Stimulated activated CD8-positive, alpha-beta memory T cell treated with anti-CD3 and anti-CD28 coated beads, Interleukin-4, amount 100 ng/mL, for 4 hours (primary cell): ENCODE measurements around the gene SEMA3G.

ENCODE experiments used
- DNase-seq, 2 donors: peaks; one replicate each; pipeline ENCODE4 v3.0.0-alpha.2; 2020; ENCODE audit warnings: low read depth in 2 of 2, low spot score in 1 of 2

The SEMA3G gene

DNA sequence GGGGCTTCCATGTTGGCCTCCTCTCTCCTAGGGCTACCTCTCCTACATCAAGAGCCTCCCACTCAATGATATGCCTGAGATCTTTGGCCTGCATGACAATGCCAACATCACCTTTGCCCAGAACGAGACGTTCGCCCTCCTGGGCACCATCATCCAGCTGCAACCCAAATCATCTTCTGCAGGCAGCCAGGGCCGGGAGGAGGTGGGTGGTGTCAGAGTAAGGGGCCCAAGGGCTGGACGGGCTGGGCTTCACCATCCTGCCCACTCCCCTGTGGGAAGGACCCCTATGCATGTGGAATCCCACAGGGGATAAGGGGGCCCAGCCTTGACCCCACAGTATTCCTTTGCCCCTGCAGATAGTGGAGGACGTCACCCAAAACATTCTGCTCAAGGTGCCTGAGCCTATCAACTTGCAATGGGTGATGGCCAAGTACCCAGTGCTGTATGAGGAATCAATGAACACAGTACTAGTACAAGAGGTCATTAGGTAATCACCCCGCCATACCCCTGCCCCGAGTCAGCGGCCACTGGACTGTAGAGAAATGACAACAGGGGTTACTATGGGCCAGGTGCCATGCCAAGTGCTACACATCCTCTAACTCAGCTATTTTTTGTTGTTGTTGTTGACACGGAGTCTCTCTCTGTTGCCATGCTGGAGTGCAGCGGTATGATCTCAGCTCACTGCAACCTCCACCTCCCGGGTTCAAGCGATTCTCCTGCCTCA, 47.1 kb downstream of the SEMA3G start:
- DNase-seq, result no peak

DNA sequence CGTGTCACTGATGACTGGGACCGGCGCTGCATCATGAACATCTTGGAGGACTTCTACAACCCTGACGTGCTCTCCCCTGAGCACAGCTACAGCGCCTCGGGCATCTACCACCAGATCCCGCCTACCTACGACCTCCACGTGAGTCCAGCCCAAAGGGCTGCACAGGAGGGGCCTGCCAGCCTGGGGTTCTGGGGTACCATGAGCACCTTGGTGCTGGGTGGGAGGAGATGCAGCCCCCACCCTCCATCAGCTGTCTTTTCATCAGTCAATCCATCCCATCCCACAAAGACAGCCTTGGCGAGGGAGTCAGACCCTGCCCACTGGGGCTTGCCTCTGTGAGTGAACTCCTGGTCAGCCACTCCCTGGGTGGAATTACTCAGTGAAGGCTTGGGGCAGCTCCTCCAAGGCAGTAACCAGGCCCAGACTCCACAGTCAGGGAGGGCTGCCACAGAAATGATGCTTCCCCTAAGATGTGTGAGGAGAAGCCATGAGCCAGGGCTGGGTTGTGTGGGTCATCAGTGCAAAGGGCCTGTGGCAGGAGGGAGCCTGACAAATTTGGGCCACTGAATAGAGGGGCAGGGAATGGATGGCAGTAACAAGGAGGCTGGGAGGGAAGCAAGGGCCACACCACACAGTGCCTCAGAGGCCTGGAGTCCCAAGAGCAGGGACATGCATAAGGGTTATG, 47.9 kb downstream of the SEMA3G start:
- no peak for DNase-seq

DNA sequence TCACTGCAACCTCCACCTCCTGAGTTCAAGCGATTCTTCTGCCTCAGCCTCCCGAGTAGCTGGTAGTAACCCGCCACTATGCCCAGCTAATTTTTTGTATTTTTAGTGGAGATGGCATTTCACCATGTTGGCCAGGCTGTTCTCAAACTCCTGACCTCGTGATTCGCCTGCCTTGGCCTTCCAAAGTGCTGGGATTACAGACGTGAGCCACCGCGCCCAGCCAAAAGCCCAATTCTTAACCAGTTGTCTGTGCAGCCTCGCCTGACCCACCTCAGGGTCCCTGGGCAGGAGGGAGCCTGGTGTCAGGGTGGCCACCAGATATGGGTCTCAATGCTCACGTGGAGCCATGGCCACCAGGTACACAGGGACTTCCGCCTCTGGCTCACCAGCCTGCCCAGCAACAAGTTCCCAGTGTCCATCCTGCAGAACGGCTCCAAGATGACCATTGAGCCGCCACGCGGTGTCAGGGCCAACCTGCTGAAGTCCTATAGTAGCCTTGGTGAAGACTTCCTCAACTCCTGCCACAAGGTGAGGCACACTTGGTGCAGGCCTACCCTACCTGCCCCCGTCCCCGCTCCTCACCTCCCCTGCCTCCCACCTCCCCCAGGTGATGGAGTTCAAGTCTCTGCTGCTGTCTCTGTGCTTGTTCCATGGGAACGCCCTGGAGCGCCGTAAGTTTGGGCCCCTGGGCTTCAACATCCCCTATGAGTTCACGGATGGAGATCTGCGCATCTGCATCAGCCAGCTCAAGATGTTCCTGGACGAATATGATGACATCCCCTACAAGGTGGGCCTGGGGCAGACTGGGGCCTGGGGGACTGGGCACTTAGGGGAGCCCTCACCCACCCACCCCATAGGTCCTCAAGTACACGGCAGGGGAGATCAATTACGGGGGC, 48.6 kb downstream of the SEMA3G start:
- no peak for DNase-seq

DNA sequence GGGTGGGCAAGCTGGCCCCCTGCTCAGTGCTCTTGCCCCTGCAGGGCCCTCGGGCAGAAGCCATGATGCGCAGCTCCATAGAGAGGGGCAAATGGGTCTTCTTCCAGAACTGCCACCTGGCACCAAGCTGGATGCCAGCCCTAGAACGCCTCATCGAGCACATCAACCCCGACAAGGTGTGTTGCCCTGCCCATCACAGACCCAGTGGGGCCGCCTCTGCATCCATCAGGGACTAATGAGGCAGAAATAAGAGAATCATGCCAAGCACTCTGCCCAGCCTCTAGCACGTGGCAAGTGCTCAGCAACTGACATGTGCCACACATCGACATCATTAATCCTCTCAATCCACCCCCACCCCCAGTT, 49.4 kb downstream of the SEMA3G start:
- no peak for DNase-seq

DNA sequence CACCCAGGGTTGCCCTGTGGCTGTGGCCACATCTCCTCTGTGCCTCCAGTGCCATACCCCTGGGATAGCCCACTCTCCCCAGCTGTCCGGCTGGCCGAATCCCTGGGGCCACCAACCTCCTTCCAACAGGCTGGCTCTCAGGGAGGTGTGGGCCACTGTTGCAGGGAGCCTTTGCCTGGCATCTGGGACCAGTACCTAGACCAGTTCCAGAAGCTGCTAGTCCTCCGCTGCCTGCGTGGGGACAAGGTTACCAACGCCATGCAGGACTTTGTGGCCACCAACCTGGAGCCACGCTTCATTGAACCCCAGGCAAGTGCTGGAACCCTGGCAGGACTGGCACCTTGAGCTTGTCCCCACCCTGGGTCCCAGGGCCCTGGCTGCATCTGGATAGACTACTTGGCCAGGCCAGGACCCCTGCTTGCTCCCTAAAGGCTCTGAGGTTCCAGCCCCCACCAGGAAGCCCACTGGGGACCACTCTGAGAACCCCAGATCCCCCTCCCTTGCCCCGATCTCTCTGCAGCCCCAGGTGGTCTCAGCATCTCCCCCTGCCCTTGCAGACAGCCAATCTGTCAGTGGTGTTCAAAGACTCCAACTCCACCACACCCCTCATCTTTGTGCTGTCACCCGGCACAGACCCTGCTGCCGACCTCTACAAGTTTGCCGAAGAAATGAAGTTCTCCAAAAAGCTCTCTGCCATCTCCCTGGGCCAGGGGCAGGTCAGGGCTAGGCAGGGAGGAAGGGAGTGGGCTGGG, 50.0 kb downstream of the SEMA3G start:
- no peak for DNase-seq

DNA sequence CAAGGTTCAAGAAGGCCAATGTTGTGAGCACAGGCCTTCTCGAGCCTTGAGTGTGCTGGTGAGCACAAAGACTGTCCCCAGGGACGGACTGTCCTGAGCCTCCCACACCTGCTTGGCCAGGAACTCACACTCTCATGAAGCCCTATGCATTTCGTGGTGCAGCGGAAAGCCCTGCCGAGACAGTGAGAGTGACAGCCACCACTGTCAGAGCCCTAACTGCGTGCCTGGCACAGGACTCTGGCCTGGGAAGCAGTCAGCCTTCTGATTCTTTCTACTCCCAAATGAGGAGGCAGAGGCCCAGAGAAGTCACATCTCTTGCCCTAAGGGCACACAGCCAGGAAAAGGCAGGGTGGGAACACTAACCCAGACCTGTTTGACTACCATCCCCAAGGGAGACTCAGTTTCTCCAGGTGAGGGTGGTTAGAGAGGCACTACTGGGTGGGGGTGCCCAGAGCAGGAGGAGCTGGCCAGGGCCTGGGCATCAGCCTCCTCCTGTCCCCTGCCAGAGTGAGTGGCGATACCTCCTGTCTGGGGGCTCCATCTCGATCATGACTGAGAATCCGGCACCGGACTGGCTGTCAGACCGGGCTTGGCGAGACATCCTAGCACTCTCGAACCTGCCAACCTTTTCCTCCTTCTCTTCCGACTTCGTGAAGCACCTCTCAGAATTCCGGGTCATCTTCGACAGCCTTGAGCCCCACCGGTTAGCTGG, 50.8 kb downstream of the SEMA3G start:
- DNase-seq, result no peak

DNA sequence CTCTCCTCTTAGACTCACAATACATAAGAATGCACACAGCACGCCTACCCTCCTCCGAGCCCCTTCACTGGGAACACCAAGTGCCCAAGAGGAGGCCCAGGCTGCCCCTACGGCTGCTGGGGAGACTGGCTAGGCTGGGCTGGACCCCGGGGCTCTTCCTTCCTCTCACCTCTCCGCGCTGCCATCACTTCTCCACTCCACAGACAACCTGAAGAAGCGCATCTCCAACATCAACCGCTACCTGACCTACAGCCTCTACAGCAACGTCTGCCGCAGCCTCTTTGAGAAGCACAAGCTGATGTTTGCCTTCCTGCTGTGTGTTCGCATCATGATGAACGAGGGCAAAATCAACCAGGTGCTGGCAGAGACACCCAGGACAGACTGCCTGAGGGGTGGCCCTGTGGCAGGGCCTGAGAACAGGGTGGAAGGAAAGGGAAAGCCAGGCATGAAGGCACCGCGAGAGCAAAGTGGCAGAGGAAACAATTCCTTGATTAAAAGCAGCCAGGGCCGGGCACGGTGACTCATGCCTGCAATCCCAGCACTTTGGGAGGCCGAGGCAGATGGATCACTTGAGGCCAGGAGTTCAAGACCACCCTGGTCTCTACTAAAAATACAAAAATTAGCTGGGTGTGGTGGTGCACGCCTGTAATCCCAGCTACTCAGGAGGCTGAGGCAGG, 51.6 kb downstream of the SEMA3G start:
- no peak for DNase-seq

DNA sequence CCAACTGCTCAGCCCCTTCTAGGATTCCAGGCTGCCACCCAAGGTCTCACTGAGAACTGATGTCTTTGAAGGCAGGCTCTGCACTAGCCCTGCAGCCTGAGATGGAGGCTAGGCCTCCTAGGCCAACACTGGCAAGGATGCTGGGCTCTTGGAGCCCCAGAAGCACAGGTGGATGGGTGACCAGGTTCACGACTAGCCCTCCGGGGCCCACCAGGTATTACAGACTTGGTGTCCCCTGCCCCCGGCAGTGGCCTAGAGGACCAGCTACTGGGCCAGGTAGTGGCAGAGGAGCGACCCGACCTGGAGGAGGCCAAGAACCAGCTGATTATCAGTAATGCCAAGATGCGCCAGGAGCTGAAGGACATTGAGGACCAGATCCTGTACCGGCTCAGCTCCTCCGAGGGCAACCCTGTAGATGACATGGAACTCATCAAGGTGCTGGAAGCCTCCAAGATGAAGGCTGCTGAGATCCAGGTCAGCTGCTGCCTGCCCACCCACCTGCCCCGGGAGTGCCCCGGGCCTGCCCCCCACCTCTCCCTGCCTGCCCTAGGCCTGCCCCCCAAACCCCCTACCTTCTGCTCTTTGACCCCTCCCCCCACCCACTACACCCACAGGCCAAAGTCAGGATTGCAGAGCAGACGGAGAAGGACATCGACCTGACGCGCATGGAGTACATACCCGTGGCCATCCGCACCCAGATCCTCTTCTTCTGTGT, 52.5 kb downstream of the SEMA3G start:
- no peak for DNase-seq

DNA sequence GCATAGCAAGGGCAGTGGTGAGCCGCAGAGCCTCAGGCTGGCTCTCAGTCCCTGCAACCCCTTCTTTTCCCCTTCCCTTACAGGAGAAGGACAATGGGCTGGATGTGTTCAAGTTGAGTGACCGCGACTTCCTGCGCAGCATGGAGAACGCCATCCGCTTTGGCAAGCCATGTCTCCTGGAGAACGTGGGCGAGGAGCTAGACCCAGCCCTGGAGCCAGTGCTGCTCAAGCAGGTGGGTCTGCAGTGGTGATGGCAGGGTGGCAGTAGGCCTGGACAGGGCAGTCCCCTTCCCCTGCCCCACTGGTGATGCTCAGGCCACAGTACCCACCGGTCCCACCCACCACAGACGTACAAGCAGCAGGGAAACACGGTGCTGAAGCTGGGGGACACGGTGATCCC, 53.8 kb downstream of the SEMA3G start:
- DNase-seq, result no peak

DNA sequence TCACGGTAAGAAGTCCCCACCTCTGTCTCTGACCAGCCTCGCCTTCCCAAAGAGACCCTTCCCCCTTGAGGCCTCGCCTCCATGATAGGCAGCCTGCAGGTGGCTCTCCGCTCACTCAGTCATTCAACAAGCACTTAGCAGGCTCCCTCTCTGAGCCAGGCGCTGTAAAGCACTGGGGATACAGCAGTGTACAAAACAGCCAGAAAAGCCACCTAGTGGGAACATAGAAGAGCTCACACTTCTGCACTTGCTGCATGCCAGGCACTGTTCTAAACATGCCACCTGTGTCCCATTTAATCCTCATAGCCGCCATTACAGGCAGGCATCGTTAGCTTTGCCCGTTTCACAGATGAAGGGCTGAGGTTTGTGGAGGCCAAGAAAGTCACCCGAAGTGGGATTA, 56.0 kb downstream of the SEMA3G start:
- no peak for DNase-seq

DNA sequence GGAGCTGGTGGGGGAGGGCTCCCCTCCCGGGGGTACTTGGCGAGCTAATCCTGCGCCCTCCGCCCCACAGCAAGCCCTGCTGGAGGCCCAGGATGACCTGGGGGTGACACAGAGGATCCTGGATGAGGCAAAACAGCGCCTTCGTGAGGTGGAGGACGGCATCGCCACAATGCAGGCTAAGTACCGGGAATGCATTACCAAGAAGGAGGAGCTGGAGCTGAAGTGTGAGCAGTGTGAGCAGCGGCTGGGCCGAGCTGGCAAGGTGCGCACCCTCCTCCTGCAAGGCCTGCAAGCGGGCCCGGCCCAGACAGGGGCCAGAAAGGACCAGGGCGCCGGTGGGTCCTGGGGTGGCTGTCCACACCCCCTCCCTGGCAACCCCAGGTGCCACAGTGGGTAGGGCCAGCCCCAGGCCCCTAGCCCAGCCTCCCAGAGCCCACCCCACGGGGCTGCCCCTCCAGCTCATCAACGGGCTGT, 56.5 kb downstream of the SEMA3G start:
- DNase-seq, result no peak

DNA sequence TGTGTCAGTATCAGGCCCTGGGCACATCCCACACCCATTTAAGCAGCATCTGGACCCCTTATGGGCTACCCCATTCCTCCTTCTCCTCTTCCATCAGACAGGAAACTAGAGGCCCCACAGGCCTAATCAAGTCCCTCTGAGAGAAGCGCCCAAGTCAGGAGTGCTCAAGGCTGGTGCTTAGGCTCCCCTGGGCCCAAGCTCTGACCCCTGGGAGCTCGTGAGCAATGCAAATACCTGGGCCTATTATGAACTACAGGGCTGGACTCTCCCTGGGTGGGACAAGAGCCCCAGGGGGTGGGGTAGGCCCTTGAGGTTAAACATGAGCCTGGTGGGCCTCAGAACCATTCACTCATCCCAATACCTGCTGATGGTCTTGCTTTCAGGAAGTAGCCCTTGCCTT, 57.4 kb downstream of the SEMA3G start:
- DNase-seq, result no peak

DNA sequence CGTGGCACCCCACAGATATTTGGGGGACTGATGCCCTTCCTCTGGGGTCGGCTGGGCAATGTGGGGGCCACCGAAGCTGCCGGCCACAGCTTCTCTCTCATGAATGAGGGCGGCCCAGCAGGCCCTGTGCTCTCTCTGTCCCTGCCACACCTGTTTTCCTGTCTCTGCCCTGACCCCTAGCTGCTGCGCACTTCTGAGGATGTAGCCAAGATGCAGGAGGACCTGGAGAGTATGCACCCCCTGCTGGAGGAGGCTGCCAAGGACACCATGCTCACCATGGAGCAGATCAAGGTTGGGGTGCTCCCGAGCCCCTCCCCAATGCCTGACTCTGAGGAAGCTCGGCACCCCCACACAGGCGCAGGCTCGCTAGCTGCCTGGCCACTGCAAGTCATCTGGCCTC, 59.7 kb downstream of the SEMA3G start:
- no peak for DNase-seq

DNA sequence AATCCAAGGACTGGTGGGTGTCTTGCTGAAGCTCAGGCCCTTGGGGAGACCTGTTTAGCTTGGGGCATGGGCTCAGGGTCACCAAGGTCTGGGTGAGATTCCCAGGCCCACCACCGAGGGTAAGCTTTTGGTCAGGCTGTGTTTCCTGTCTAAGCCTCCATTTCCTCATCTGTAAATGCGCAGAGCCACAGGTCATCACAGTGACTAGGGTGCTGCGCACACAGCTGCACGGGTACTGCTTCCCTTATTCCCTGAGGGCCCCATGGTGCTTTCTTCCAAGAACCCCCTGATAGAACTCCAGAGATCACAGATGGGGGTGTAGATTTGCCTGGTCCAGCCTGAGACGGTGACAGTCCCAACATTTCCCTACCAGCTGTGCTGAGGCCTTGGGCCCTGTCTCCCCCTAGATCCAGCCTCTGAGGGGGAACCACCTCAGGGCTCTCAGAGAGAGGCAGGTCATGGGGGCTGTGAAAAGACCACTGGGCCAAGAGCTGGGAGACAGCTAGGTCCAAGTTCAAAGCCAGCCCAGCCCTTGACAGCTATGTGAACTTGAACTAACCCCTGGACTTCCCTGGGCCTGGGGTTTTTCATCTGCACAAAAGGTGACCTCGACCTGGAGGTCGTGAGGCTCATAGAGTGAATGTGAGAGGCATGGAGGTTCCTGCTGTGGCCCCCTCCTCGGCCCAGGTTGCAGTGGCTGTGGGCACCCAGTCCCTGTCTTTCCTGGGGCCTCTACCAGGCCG, 60.7 kb downstream of the SEMA3G start:
- no peak for DNase-seq

DNA sequence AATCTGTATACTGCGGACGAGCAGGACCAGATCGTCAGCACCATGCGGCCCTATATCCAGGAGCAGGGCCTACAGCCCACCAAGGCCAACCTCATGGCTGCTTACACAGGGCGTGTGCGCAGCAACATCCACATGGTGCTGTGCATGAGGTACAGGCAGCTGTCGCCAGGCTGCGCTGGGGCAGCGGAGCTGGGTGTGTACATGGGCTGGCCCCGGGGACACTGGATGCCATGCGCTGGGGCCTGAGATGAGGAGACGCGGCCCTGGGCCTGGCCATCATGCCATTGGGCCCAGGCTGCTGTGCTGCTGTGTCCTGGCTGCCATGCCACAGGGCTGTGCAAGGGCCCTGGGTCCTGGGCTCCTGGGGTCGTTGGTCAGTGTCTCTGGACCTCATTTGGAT, 61.5 kb downstream of the SEMA3G start:
- DNase-seq, result no peak
